Urothelium cell line (cell line): Measurements from ENCODE around the gene BTN1A1.
A peak's percentile ranks its signal among the peaks of the same experiment; 100 is the strongest.
"Not testable (repeated sequence)": the region's sequence is repeated elsewhere in the genome, so short reads cannot be mapped to it uniquely, and the experiment has no call there.

Experiments used
- DNase-seq: peaks from one replicate; pipeline ENCODE4 v3.0.0; 2011; ENCODE audit warnings: low spot score, mixed read lengths
- FAIRE-seq: peaks from 2 replicates; lab custom pipeline; 2011; peaks lifted over from hg19 to GRCh38; lab: Jason Lieb, UNC

The BTN1A1 gene

GRCh38 chr6:26507658-26508057 is 7.6 kb downstream of the BTN1A1 start:
- no peak for DNase-seq
- FAIRE-seq = no peak

GRCh38 chr6:26511033-26511432 is 10.9 kb downstream of the BTN1A1 start:
- FAIRE-seq, DNase-seq: not testable (repeated sequence)

- no peak for FAIRE-seq
- no peak for DNase-seq
These were observed 14.9 kb downstream of the BTN1A1 start for GRCh38 chr6:26514984-26515383.

- DNase-seq = no peak
- no peak for FAIRE-seq
These were observed 16.7 kb downstream of the BTN1A1 start for GRCh38 chr6:26516481-26517427.

- FAIRE-seq (no peak), DNase-seq (no peak)
These were observed 19.3 kb downstream of the BTN1A1 start for GRCh38 chr6:26519359-26519758.

GRCh38 chr6:26520237-26520849 is 20.2 kb downstream of the BTN1A1 start:
- no peak for DNase-seq
- FAIRE-seq = no peak

GRCh38 chr6:26520850-26521599 is 20.9 kb downstream of the BTN1A1 start:
- FAIRE-seq (no peak), DNase-seq (peak; percentile 92)

- peak; percentile 65 for DNase-seq
- FAIRE-seq = no peak
These were observed 21.7 kb downstream of the BTN1A1 start for GRCh38 chr6:26521600-26522391.

- FAIRE-seq, DNase-seq: not testable (repeated sequence)
These were observed 22.6 kb downstream of the BTN1A1 start for GRCh38 chr6:26522486-26523228.

GRCh38 chr6:26524314-26524713 is 24.2 kb downstream of the BTN1A1 start:
- not testable (repeated sequence) for DNase-seq, FAIRE-seq

- no peak for FAIRE-seq
These were observed 24.7 kb downstream of the BTN1A1 start for GRCh38 chr6:26524722-26525370.

GRCh38 chr6:26525838-26526237 is 25.7 kb downstream of the BTN1A1 start:
- DNase-seq = no peak
- no peak for FAIRE-seq

More at GRCh38 chr6:26524722-26525370, 24.7 kb downstream of the BTN1A1 start:
- no peak for DNase-seq

- FAIRE-seq = no peak
- no peak for DNase-seq
These were observed 26.8 kb downstream of the BTN1A1 start for GRCh38 chr6:26526928-26527327.

- FAIRE-seq = no peak
- no peak for DNase-seq
These were observed 30.1 kb downstream of the BTN1A1 start for GRCh38 chr6:26530203-26530602.

- FAIRE-seq (no peak), DNase-seq (no peak)
These were observed 31.8 kb downstream of the BTN1A1 start for GRCh38 chr6:26531897-26532296.

GRCh38 chr6:26532699-26533531 is 32.8 kb downstream of the BTN1A1 start:
- DNase-seq (peak; percentile 61), FAIRE-seq (no peak)

GRCh38 chr6:26533532-26533931 is 33.4 kb downstream of the BTN1A1 start:
- DNase-seq (no peak), FAIRE-seq (no peak)

- FAIRE-seq (no peak), DNase-seq (no peak)
These were observed 34.8 kb downstream of the BTN1A1 start for GRCh38 chr6:26534681-26535465.
